Body of pancreas (tissue), 4 donors: ENCODE measurements around the gene ELAC2. TPM values are rescaled to one million over a fixed set of nuclear protein-coding genes. Genes with fewer than 3 reads are reported as not detected.

ENCODE experiments used
- ATAC-seq: fragments of 150-250 bp; one replicate; pipeline ENCODE4 v1.9.1; 2016
- DNase-seq, 4 donors: peaks; one replicate each; pipeline ENCODE4 v3.0.0-alpha.2; 2019
- H3K27ac ChIP-seq, 4 donors: fragments of 200-600 bp; sonication (generic); 1 replicate in 3 of 4; 2 replicates in 1 of 4; pipeline versions ENCODE4 v1.5.1 to v1.6.1; 2016 to 2019; ENCODE audit warnings: mild to moderate bottlenecking in 1 of 4, mixed read lengths in 1 of 4, moderate library complexity in 1 of 4
- H3K27me3 ChIP-seq, 2 donors: fragments of 200-600 bp; sonication (generic); one replicate each; pipeline ENCODE4 v1.6.0; 2016; ENCODE audit warnings: mild to moderate bottlenecking in 1 of 2
- H3K36me3 ChIP-seq, 2 donors: fragments of 200-600 bp; sonication (generic); replicated peaks in 1 of 2; 2 replicates each; pipeline ENCODE4 v1.5.1; 2016; ENCODE audit warnings: low read depth in 2 of 2; ENCODE audit not compliant: insufficient read depth in 1 of 2
- H3K4me1 ChIP-seq: fragments of 200-600 bp; sonication (generic); one replicate; pipeline ENCODE4 v1.6.0; 2016
- H3K4me3 ChIP-seq, 2 donors: fragments of 200-600 bp; sonication (generic); 1 replicate in 1 of 2; 2 replicates in 1 of 2; pipeline ENCODE4 v1.5.1; 2016 to 2019
- H3K9me3 ChIP-seq, 3 donors: fragments of 200-600 bp; sonication (generic); 1 replicate in 2 of 3; 2 replicates in 1 of 3; pipeline ENCODE4 v1.5.1; 2016
- POLR2A ChIP-seq, 3 donors: fragments of 450-650 bp; IDR thresholded peaks; one replicate each; pipeline ENCODE4 v1.6.1; 2016; ENCODE audit warnings: antibody characterized with exemption in 3 of 3, mild to moderate bottlenecking in 2 of 3
- WGBS, 2 donors: methylation state at CpG; one replicate each; pipeline ENCODE4 v1.1.5; 2017; 5-methylcytosine and 5-hydroxymethylcytosine counted together
- intact Hi-C: fragments of 100-400 bp; cut with DNase I; formaldehyde crosslinking; loops from one replicate; pipeline ENCODE4 v1.15.1; 2023
- total RNA-seq, 2 donors: library from RNA; depleted of rRNA; stranded (reverse); fragments of >200 nt; gene quantifications; one replicate each; pipeline ENCODE4 v1.1.0, GENCODE V29; 2016
- TF ChIP-seq, protein P1 (sequence below), 7 experiments: fragments of 450-650 bp in 4 of 7; fragments of 200-600 bp in 3 of 7; sonication (generic) in 3 of 7; IDR thresholded peaks; one replicate each; pipeline ENCODE4 v1.5.1; 2016 to 2019; ENCODE audit warnings: antibody characterized with exemption in 7 of 7

The ELAC2 gene
- total RNA-seq, 2 donors from 2014 or later = 31.6 to 52.1 TPM

DNA sequence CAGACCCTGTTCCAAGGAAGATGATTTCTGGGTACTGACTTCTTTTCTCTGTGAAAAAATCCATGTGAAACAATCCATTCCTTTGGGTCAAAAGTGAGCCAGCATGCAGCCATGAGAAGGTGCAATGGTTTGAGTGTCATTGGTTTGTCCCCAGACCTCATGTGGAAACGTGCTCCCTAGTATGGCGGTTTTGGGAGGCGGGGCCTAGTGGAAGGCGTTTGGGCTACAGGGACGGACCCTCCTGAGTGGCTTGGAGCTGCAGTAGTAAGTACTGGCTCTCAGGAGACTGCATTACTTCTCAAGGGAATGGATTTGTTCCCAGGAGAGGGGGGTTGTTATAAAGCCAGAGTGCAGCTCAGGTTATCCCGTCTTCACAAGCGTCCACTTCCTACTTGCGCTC lies 19.4 kb downstream of the ELAC2 start:
- H3K27ac ChIP-seq = no peak overlapping the region
- no peak for TF ChIP-seq POLR2A (IDR thresholded peaks at IDR 0.05)
- TF ChIP-seq, protein P1, sequence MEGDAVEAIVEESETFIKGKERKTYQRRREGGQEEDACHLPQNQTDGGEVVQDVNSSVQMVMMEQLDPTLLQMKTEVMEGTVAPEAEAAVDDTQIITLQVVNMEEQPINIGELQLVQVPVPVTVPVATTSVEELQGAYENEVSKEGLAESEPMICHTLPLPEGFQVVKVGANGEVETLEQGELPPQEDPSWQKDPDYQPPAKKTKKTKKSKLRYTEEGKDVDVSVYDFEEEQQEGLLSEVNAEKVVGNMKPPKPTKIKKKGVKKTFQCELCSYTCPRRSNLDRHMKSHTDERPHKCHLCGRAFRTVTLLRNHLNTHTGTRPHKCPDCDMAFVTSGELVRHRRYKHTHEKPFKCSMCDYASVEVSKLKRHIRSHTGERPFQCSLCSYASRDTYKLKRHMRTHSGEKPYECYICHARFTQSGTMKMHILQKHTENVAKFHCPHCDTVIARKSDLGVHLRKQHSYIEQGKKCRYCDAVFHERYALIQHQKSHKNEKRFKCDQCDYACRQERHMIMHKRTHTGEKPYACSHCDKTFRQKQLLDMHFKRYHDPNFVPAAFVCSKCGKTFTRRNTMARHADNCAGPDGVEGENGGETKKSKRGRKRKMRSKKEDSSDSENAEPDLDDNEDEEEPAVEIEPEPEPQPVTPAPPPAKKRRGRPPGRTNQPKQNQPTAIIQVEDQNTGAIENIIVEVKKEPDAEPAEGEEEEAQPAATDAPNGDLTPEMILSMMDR (IDR thresholded peaks at IDR 0.05) = no peak
- H3K9me3 ChIP-seq = no peaks in the 10 kb centered on the region
- no peak for ATAC-seq
- peaks cover 43 to 66% of the 10 kb centered on the region in 2 donors for H3K36me3 ChIP-seq
- H3K27me3 ChIP-seq = no peaks in the 10 kb centered on the region
- H3K4me1 ChIP-seq = no peaks in the 10 kb centered on the region
- WGBS, 2 donors = 87 to 92% methylated on average over 7 to 8 of the region's 8 CpGs
- no peak overlapping the region for H3K4me3 ChIP-seq
- intact Hi-C loops = no loop called here
- no peak for DNase-seq

DNA sequence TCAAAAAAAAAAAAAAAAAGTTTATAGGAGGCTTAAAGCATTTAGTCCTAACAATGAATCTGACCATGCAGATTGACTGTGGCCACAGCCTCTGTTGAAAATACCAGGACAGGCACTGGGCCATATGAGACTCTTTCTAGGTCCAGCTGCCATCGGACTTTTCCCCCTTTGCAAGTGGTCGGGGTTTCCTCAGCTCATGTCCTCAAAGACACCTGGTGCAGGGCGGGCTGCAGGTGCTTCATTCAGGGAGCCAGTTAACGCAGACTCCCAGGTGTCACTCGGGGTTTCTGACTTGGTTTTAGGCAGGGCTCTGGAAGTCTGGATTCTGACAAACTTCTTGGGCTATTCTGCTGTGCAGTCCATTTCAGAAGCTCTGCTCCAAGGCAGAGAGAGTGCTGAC lies 20.9 kb downstream of the ELAC2 start:
- no peaks in the 10 kb centered on the region for H3K27me3 ChIP-seq
- TF ChIP-seq, protein P1 (IDR thresholded peaks at IDR 0.05) = no peak
- no peak for TF ChIP-seq POLR2A (IDR thresholded peaks at IDR 0.05)
- intact Hi-C loops = no loop called here
- no peak for DNase-seq
- no peak for ATAC-seq
- H3K27ac ChIP-seq = no peak overlapping the region
- no peaks in the 10 kb centered on the region for H3K9me3 ChIP-seq
- 81 to 96% methylated on average over 2 to 5 of the region's 5 CpGs for WGBS, 2 donors
- no peak overlapping the region for H3K4me3 ChIP-seq
- H3K4me1 ChIP-seq = no peaks in the 10 kb centered on the region
- H3K36me3 ChIP-seq = peaks cover 51 to 73% of the 10 kb centered on the region in 2 donors

DNA sequence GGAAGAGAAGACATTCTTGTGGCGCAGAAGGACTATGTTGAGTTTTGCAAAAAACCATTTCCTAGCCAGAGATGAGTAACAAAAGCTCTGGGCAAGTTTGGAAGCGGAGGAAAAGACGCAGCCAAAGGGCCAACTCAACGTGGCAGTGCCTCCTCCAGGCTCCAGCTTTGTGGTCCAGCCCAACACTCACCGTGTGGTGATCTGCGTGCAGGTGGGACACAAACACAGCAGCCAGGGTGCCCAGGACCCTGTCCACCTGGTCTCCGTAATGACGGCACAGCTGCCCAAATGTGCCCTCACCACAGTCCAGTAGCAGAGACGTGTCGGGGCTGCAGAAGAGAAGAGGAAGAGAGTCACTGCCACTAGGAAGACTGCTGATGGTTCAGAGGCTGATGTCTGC lies 21.5 kb downstream of the ELAC2 start:
- Histone ChIP-seq H3K27ac (no peak overlapping the region), H3K4me3 (no peak overlapping the region), H3K36me3 (peaks cover 51 to 70% of the 10 kb centered on the region in 2 donors), H3K4me1 (no peaks in the 10 kb centered on the region), H3K9me3 (no peaks in the 10 kb centered on the region), H3K27me3 (no peaks in the 10 kb centered on the region)
- intact Hi-C loops = no loop called here
- TF ChIP-seq POLR2A (IDR thresholded peaks at IDR 0.05) = no peak
- TF ChIP-seq, protein P1 (IDR thresholded peaks at IDR 0.05) = no peak
- DNase-seq (no peak), ATAC-seq (no peak)
- 88 to 94% methylated on average over 8 to 10 of the region's 10 CpGs for WGBS, 2 donors

DNA sequence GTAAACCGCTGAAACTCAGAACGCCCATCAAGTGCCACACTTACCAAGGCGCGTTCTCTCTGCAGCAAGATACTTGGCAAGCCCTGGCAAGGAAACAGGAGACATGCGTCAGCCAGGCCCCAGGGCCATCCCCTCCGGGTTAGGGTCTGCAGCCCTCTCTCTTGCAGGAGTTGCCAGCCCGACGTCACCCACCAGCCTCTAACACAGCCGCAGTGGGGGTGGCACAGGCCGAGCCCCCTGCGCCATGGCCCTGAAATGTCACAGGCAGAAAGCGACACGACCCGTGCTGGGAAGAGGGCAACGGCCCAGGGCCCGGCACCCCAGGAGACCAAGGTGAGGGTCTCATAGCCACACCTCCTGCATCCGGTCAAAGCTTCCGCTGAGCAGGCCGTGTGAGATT lies 21.9 kb downstream of the ELAC2 start:
- TF ChIP-seq, protein P1 (IDR thresholded peaks at IDR 0.05) = no peak
- TF ChIP-seq POLR2A (IDR thresholded peaks at IDR 0.05) = no peak
- intact Hi-C loops = no loop called here
- ATAC-seq = no peak
- Histone ChIP-seq H3K27ac (no peak overlapping the region), H3K36me3 (peaks cover 51 to 72% of the 10 kb centered on the region in 2 donors), H3K4me1 (no peaks in the 10 kb centered on the region), H3K9me3 (no peaks in the 10 kb centered on the region), H3K27me3 (no peaks in the 10 kb centered on the region), H3K4me3 (no peak overlapping the region)
- 95 to 97% methylated on average over 16 to 19 of the region's 19 CpGs for WGBS, 2 donors
- no peak for DNase-seq

DNA sequence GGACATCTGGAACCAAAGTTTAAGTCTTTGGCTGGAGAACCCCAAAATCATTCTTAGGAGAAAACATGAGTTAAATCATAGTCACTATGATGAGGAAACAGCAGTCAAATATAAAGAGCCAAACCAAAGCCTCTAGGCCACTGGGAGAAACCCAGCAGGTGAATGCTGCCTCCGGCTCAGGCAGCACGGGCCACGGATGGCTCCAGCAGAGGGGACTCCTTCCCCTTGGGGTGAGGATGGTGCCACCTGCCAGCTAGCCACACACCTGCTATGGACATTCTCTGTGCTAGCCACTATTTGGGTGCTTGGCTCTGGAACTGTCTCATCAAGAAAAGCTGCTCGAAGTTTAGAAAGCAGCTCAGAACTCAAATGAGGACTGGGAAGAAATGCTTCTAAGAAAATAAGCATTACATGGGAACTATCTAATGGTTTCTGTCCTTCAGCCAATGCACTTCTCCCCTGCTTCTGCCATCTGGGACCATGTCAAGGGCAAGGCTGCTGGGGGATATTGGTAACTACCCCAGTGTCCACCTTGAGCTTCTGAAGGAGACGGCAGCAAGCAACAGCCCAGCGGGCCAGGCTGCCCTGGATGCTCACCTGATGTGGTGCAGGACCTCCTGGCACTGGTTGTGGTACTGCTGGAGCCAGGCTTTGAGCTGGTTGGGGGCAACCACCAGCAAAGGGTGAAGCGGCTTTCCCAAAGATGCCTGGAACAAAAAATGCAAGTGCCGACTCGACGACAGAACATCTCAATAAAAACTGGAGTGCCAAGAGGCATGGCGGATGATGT lies 22.5 kb downstream of the ELAC2 start:
- H3K36me3 ChIP-seq = peaks cover 51 to 71% of the 10 kb centered on the region in 2 donors
- H3K4me1 ChIP-seq = no peaks in the 10 kb centered on the region
- no peak overlapping the region for H3K27ac ChIP-seq
- 94% methylated on average over 10 to 11 of the region's 11 CpGs for WGBS, 2 donors
- intact Hi-C loops = no loop called here
- ATAC-seq (no peak), DNase-seq (no peak)
- no peaks in the 10 kb centered on the region for H3K27me3 ChIP-seq
- H3K4me3 ChIP-seq = no peak overlapping the region
- no peaks in the 10 kb centered on the region for H3K9me3 ChIP-seq
- TF ChIP-seq, protein P1 (IDR thresholded peaks at IDR 0.05) = no peak
- no peak for TF ChIP-seq POLR2A (IDR thresholded peaks at IDR 0.05)
